ENCODE results near the gene ENDOU. TPM values are rescaled to one million over a fixed set of nuclear protein-coding genes. Genes with fewer than 3 reads are reported as not detected.

Gene ENDOU
- total and polyA plus RNA-seq, 2 donors from 2014 or later, result 0.28 to 0.91 TPM

DNA sequence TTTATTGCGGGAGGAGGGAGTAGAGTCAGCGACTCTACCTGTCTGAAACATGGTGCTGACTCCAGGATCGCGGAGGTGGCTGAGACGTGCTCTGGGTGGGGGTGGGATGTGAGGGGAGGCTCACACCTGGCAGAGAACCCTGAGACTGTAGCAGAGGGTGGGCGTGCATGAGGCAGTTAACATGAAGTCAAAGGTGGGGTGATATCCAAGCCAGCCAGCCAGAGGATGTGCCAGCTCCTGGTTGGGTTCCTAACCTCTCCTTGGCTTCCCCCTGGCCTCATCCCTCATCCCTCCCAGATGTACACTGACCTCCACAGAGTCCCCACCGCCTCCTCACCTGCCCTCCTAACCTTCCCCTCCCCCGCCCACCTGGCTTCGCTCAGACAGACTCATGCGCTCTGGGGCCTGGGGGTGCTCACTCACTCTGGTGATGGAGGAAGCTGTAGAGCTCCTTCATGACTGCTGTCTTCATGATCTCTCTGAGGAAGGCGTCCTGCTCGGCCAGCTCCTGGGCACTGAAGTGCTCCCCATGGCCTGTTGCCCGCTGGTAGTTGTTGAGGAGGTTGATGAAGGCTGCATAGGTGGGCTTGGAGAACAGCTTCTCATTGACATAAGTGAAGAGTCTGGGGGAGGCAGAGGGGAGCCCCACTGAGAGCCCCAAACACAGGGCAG, 9.3 kb downstream of the ENDOU start:
- Histone ChIP-seq H3K36me3 (ENCODE audit: control insufficient read depth in 2 of 3, insufficient read depth in 3 of 3, low read length in 3 of 3) (no peaks in the 10 kb centered on the region), H3K27ac (ENCODE audit: low read depth in 2 of 2, low read length in 2 of 2) (no peak overlapping the region), H3K4me3 (ENCODE audit: low read length in 3 of 3) (no peak overlapping the region), H3K9me3 (ENCODE audit: control insufficient read depth in 2 of 3, insufficient read depth in 1 of 3, low read length in 3 of 3) (no peaks in the 10 kb centered on the region), H3K27me3 (ENCODE audit: control insufficient read depth, insufficient read depth, low read length) (no peaks in the 10 kb centered on the region), H3K9ac (ENCODE audit: low read length in 3 of 3) (no peak overlapping the region), H3K4me1 (ENCODE audit: control insufficient read depth in 2 of 3, insufficient read depth in 2 of 3, low read depth in 1 of 3, low read length in 3 of 3) (peaks cover 0 to 13% (median 5%) of the 10 kb centered on the region in 3 donors)
- FAIRE-seq (no peak), DNase-seq (peak in 1 of 5 donors; percentile 62)
- intact Hi-C loops (cut with DNase I), result loop anchor here (5.0 kb wide), 1 partner anchor 61 kb away; no protein-coding TSS in a partner anchor
- TF ChIP-seq, protein P1, sequence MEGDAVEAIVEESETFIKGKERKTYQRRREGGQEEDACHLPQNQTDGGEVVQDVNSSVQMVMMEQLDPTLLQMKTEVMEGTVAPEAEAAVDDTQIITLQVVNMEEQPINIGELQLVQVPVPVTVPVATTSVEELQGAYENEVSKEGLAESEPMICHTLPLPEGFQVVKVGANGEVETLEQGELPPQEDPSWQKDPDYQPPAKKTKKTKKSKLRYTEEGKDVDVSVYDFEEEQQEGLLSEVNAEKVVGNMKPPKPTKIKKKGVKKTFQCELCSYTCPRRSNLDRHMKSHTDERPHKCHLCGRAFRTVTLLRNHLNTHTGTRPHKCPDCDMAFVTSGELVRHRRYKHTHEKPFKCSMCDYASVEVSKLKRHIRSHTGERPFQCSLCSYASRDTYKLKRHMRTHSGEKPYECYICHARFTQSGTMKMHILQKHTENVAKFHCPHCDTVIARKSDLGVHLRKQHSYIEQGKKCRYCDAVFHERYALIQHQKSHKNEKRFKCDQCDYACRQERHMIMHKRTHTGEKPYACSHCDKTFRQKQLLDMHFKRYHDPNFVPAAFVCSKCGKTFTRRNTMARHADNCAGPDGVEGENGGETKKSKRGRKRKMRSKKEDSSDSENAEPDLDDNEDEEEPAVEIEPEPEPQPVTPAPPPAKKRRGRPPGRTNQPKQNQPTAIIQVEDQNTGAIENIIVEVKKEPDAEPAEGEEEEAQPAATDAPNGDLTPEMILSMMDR (IDR thresholded peaks at IDR 0.05; ENCODE audit: borderline replicate concordance, extremely low read depth, insufficient read depth), result no peak

- Histone ChIP-seq H3K4me1 (ENCODE audit: control insufficient read depth in 2 of 3, insufficient read depth in 2 of 3, low read depth in 1 of 3, low read length in 3 of 3) (peaks cover 0 to 13% (median 5%) of the 10 kb centered on the region in 3 donors), H3K9ac (ENCODE audit: low read length in 3 of 3) (no peak overlapping the region), H3K36me3 (ENCODE audit: control insufficient read depth in 2 of 3, insufficient read depth in 3 of 3, low read length in 3 of 3) (no peaks in the 10 kb centered on the region), H3K27ac (ENCODE audit: low read depth in 2 of 2, low read length in 2 of 2) (no peak overlapping the region), H3K4me3 (ENCODE audit: low read length in 3 of 3) (no peak overlapping the region), H3K9me3 (ENCODE audit: control insufficient read depth in 2 of 3, insufficient read depth in 1 of 3, low read length in 3 of 3) (no peaks in the 10 kb centered on the region), H3K27me3 (ENCODE audit: control insufficient read depth, insufficient read depth, low read length) (no peaks in the 10 kb centered on the region)
- TF ChIP-seq, protein P1 (IDR thresholded peaks at IDR 0.05; ENCODE audit: borderline replicate concordance, extremely low read depth, insufficient read depth), result peak; percentile 77
- FAIRE-seq (no peak), DNase-seq (peak; percentile 79 to 94 (median 80))
- intact Hi-C loops (cut with DNase I), result loop anchor here (5.0 kb wide), 1 partner anchor 62 kb away; no protein-coding TSS in a partner anchor
Measured at GRCh38 chr12:47715393-47715876, 9.9 kb downstream of the ENDOU start.

DNA sequence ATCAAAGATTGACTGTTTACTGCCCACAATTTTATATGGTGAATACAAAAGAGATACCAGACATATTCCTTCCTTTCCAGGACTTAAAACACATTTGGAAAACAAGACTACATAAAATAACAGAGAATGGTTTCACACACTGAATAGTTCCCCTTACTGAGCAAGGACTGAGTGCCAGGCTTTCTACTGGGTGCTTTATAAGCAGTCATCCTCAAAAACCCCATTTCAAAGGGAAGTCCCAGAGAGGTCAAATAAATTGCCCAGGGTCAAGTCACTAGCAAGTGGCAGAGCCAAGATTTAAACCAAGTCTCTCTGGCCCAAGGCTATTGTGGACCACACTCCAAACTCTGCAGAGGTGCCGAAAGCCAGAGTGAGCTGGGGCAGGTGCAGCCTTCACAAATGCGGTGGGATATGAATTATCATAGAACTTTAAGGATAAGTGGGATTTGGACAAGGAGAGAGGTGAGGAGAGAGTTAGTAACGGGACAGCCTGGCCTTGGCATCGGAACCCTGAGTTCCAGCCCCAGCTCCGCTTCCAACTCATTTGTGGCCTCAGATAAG, 10.4 kb downstream of the ENDOU start:
- FAIRE-seq (no peak), DNase-seq (no peak)
- intact Hi-C loops (cut with DNase I), result loop anchor here (5.0 kb wide), 2 partner anchors 62 to 122 kb away; no protein-coding TSS in a partner anchor
- H3K4me1 ChIP-seq (ENCODE audit: control insufficient read depth in 2 of 3, insufficient read depth in 2 of 3, low read depth in 1 of 3, low read length in 3 of 3), result peaks cover 0 to 13% (median 5%) of the 10 kb centered on the region in 3 donors
- no peak overlapping the region for H3K27ac ChIP-seq (ENCODE audit: low read depth in 2 of 2, low read length in 2 of 2)
- TF ChIP-seq, protein P1 (IDR thresholded peaks at IDR 0.05; ENCODE audit: borderline replicate concordance, extremely low read depth, insufficient read depth), result no peak
- H3K9me3 ChIP-seq (ENCODE audit: control insufficient read depth in 2 of 3, insufficient read depth in 1 of 3, low read length in 3 of 3), result no peaks in the 10 kb centered on the region
- H3K27me3 ChIP-seq (ENCODE audit: control insufficient read depth, insufficient read depth, low read length), result no peaks in the 10 kb centered on the region
- H3K36me3 ChIP-seq (ENCODE audit: control insufficient read depth in 2 of 3, insufficient read depth in 3 of 3, low read length in 3 of 3), result no peaks in the 10 kb centered on the region
- no peak overlapping the region for H3K4me3 ChIP-seq (ENCODE audit: low read length in 3 of 3)
- H3K9ac ChIP-seq (ENCODE audit: low read length in 3 of 3), result no peak overlapping the region

Data from kidney (tissue), 14 donors.